HFFc6 (cell line): ENCODE data around the gene MRPL1. TPM values are rescaled to one million over a fixed set of nuclear protein-coding genes. Genes with fewer than 3 reads are reported as not detected.

ENCODE experiments used
- DNase-seq: peaks from one replicate; pipeline ENCODE4 v3.0.0-alpha.2; 2018
- H3K27ac Mint-ChIP-seq: 2 replicates; pipeline ENCODE4 v1.8.0; 2020; ENCODE audit warnings: mild to moderate bottlenecking, mixed read lengths
- H3K27me3 Mint-ChIP-seq: 2 replicates; pipeline ENCODE4 v1.8.0; 2021; ENCODE audit warnings: mild to moderate bottlenecking, moderate library complexity, mixed read lengths; ENCODE audit not compliant: insufficient read depth
- H3K36me3 Mint-ChIP-seq: 2 replicates; pipeline ENCODE4 v1.8.0; 2021; ENCODE audit warnings: low read depth, mixed read lengths
- H3K4me1 Mint-ChIP-seq: 2 replicates; pipeline ENCODE4 v1.8.0; 2020; ENCODE audit warnings: low read depth, mixed read lengths
- H3K4me3 Mint-ChIP-seq: 2 replicates; pipeline ENCODE4 v1.8.0; 2020; ENCODE audit warnings: mild to moderate bottlenecking, moderate library complexity, mixed read lengths
- H3K9me3 Mint-ChIP-seq: 2 replicates; pipeline ENCODE4 v1.8.0; 2020; ENCODE audit warnings: mild to moderate bottlenecking, mixed read lengths
- total RNA-seq, 6 experiments: library from RNA; stranded (reverse); fragmentation: NEBNext Ultra II Directional; extraction: Animal tissue kit (Norgen Biotek cat#: 25700); gene quantifications; 2 replicates in 1 of 6; 3 replicates in 5 of 6; pipeline ENCODE4 v1.2.3, GENCODE V29; 2021
- TF ChIP-seq, protein P1 (sequence below): fragments of 200-600 bp; sonication (generic); IDR thresholded peaks from 2 replicates; pipeline ENCODE4 v1.5.0; 2021; ENCODE audit warnings: antibody characterized with exemption, mild to moderate bottlenecking

MRPL1 gene
- total RNA-seq, 6 experiments from 2014 or later = 29.2 to 48.8 (median 45.1) TPM

- Mint-ChIP-seq H3K27ac (no peak overlapping the region), H3K4me3 (no peak overlapping the region), H3K36me3 (no peaks in the 10 kb centered on the region), H3K27me3 (peaks cover 9% of the 10 kb centered on the region), H3K9me3 (no peaks in the 10 kb centered on the region), H3K4me1 (peaks cover 10% of the 10 kb centered on the region)
- TF ChIP-seq, protein P1, sequence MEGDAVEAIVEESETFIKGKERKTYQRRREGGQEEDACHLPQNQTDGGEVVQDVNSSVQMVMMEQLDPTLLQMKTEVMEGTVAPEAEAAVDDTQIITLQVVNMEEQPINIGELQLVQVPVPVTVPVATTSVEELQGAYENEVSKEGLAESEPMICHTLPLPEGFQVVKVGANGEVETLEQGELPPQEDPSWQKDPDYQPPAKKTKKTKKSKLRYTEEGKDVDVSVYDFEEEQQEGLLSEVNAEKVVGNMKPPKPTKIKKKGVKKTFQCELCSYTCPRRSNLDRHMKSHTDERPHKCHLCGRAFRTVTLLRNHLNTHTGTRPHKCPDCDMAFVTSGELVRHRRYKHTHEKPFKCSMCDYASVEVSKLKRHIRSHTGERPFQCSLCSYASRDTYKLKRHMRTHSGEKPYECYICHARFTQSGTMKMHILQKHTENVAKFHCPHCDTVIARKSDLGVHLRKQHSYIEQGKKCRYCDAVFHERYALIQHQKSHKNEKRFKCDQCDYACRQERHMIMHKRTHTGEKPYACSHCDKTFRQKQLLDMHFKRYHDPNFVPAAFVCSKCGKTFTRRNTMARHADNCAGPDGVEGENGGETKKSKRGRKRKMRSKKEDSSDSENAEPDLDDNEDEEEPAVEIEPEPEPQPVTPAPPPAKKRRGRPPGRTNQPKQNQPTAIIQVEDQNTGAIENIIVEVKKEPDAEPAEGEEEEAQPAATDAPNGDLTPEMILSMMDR = no peak
- no peak for DNase-seq
These were observed 13.2 kb upstream of the MRPL1 start for GRCh38 chr4:77849278-77849965.

DNA sequence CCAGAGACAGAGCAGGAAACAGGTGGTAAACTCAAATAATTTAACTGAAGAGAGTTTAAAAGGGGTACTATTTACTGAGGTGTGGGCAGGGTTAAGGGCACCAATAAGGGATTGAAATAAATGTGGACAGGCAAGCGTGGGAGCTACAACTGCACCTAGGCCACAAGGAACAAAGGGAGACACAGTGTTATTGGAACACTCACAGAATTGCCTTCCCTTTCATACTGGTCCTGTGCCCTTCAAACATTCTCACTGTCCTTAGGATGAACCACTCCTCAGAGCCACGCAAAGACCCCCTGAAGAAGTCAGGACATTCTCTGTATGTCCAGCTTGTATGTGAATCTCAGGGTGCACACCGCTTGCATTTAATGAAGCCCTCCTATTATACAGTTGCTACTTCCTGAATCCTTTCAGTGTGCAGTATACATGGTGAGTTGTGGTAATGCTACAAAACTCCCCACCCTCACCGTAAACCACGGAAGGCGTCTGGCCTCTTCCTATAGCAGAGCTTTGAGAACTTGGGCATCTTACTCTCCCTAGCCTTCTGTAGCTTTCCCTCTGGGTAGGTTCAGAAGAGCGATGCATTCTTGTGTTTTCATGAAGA, 9.6 kb upstream of the MRPL1 start:
- Mint-ChIP-seq H3K4me1 (peaks cover 7% of the 10 kb centered on the region), H3K27me3 (peaks cover 3% of the 10 kb centered on the region), H3K4me3 (no peak overlapping the region), H3K9me3 (no peaks in the 10 kb centered on the region), H3K36me3 (no peaks in the 10 kb centered on the region), H3K27ac (no peak overlapping the region)
- TF ChIP-seq, protein P1 = no peak
- DNase-seq = no peak

- Mint-ChIP-seq H3K9me3 (no peaks in the 10 kb centered on the region), H3K36me3 (no peaks in the 10 kb centered on the region), H3K4me3 (no peak overlapping the region), H3K27me3 (peaks cover 3% of the 10 kb centered on the region), H3K27ac (no peak overlapping the region), H3K4me1 (peaks cover 7% of the 10 kb centered on the region)
- TF ChIP-seq, protein P1 = no peak
- no peak for DNase-seq
These were observed 8.1 kb upstream of the MRPL1 start for GRCh38 chr4:77854431-77855111.

DNA sequence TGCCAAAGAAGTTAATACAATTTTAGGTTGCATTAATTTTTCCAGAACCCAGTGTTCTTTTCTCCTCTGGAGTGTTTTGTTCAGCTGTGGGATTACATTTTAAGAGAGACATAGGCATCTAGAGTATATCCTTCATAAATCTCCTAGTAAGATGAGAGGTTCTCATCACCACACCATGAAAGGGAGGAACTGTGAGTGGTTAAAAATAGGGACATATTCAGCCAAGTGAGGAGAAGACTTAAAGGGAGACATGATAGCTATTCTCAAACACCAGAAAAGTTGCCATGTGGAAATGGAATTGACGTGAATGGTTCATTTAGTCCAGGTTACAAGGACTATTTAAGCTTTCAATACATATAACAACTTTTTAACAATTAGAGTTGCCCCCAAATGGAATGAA, 6.5 kb upstream of the MRPL1 start:
- Mint-ChIP-seq H3K4me3 (no peak overlapping the region), H3K4me1 (peaks cover 10% of the 10 kb centered on the region), H3K9me3 (no peaks in the 10 kb centered on the region), H3K27me3 (peaks cover 3% of the 10 kb centered on the region), H3K36me3 (no peaks in the 10 kb centered on the region), H3K27ac (no peak overlapping the region)
- no peak for DNase-seq
- TF ChIP-seq, protein P1 = no peak

DNA sequence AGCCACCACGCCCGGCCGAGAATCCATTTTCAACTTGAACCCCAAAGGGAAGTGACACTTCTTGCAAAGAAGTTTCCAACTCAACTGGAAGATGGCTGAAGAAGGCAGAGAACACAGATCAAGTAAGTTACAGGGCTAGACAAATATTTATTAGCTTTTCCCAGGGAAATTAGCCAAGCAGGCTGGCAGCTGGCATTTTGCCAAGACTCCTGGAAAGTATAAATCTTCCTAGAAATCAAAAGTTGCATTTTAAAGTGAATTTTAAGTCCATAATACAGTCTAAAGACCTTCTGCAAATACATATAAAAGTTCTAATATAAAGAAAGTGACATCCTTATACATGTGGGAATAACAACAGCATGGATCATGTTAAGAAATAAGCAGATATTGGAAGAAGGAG, 3.4 kb upstream of the MRPL1 start:
- Mint-ChIP-seq H3K4me3 (no peak overlapping the region), H3K36me3 (peaks cover 4% of the 10 kb centered on the region; the same call in 1 of the 2 replicates)

More for the DNA sequence above, 3.4 kb upstream of the MRPL1 start:
- Mint-ChIP-seq H3K4me1 (peaks cover 30% of the 10 kb centered on the region), H3K9me3 (no peaks in the 10 kb centered on the region), H3K27me3 (peaks cover under 1% of the 10 kb centered on the region), H3K27ac (no peak overlapping the region)
- no peak for DNase-seq
- TF ChIP-seq, protein P1 = no peak
